Superior temporal gyrus (tissue), 1 donor: ENCODE results near the gene RNF169.
A peak's percentile ranks its signal among the peaks of the same experiment; 100 is the strongest.
"Not testable (repeated sequence)": the region's sequence is repeated elsewhere in the genome, so short reads cannot be mapped to it uniquely, and the experiment has no call there.

Experiments
- DNase-seq: peaks from one replicate; pipeline ENCODE4 v3.0.0-alpha.2; 2016; ENCODE audit errors: extremely low spot score

RNF169 gene

GRCh38 chr11:74729397-74729796, 19.3 kb upstream of the RNF169 start:
- no peak for DNase-seq

GRCh38 chr11:74730571-74731260, 17.9 kb upstream of the RNF169 start:
- DNase-seq: no peak

GRCh38 chr11:74731301-74732094, 17.2 kb upstream of the RNF169 start, which contains the start of gene CHRDL2:
Gene CHRDL2, minus strand, starts transcription at chr11:74731426. Its CDS starts 538 bp downstream, at chr11:74730888.
- no peak for DNase-seq

- DNase-seq: no peak
Measured at GRCh38 chr11:74734559-74734925, 14.1 kb upstream of the RNF169 start.

- no peak for DNase-seq
Measured at GRCh38 chr11:74735365-74735928, 13.2 kb upstream of the RNF169 start.

GRCh38 chr11:74736031-74736430, 12.6 kb upstream of the RNF169 start:
- DNase-seq: no peak

- peak; percentile 82 for DNase-seq
Measured at GRCh38 chr11:74739546-74740270, 8.9 kb upstream of the RNF169 start.

GRCh38 chr11:74742070-74742469, 6.6 kb upstream of the RNF169 start:
- no peak for DNase-seq

- no peak for DNase-seq
Measured at GRCh38 chr11:74743640-74744039, 5.0 kb upstream of the RNF169 start.

GRCh38 chr11:74744277-74744676, 4.4 kb upstream of the RNF169 start:
- DNase-seq: no peak

- no peak for DNase-seq
Measured at GRCh38 chr11:74746868-74747267, 1.8 kb upstream of the RNF169 start.

GRCh38 chr11:74749127-74749964, 697 bp downstream of the RNF169 start:
- peak; percentile 35 for DNase-seq

- DNase-seq: no peak
Measured at GRCh38 chr11:74749965-74750296, 1.3 kb downstream of the RNF169 start.

- not testable (repeated sequence) for DNase-seq
Measured at GRCh38 chr11:74750598-74750997, 1.9 kb downstream of the RNF169 start.

GRCh38 chr11:74751303-74751702, 2.7 kb downstream of the RNF169 start:
- DNase-seq: no peak

GRCh38 chr11:74754507-74755252, 6.0 kb downstream of the RNF169 start:
- no peak for DNase-seq

- no peak for DNase-seq
Measured at GRCh38 chr11:74755395-74755995, 6.8 kb downstream of the RNF169 start.

GRCh38 chr11:74756571-74756970, 7.9 kb downstream of the RNF169 start:
- no peak for DNase-seq

GRCh38 chr11:74766905-74767304, 18.3 kb downstream of the RNF169 start:
- DNase-seq: no peak

- DNase-seq: not testable (repeated sequence)
Measured at GRCh38 chr11:74768172-74768651, 19.6 kb downstream of the RNF169 start.
